Chondrocyte (in vitro differentiated cells): Measurements from ENCODE around the gene AFAP1. TPM values are rescaled to one million over a fixed set of nuclear protein-coding genes. Genes with fewer than 3 reads are reported as not detected.
A peak's percentile ranks its signal among the peaks of the same experiment; 100 is the strongest.

ENCODE experiments used
- DNase-seq: peaks from one replicate; pipeline ENCODE4 v3.0.0; 2021; ENCODE audit warnings: mixed read lengths, low spot score
- H3K27ac Mint-ChIP-seq: one replicate; pipeline ENCODE4 v1.8.0; 2021; ENCODE audit warnings: mild to moderate bottlenecking, moderate library complexity, mixed read lengths; ENCODE audit not compliant: unreplicated experiment
- H3K27me3 Mint-ChIP-seq: 2 replicates; pipeline ENCODE4 v1.8.0; 2021; ENCODE audit warnings: low read depth, mixed read lengths
- H3K36me3 Mint-ChIP-seq: 2 replicates; pipeline ENCODE4 v1.8.0; 2021; ENCODE audit warnings: low read depth, mixed read lengths
- H3K4me1 Mint-ChIP-seq: 2 replicates; pipeline ENCODE4 v1.8.0; 2021; ENCODE audit warnings: low read depth, mild to moderate bottlenecking, mixed read lengths
- H3K4me3 Mint-ChIP-seq: one replicate; pipeline ENCODE4 v1.8.0; 2021; ENCODE audit warnings: mild to moderate bottlenecking, moderate library complexity, mixed read lengths; ENCODE audit not compliant: unreplicated experiment
- H3K9me3 Mint-ChIP-seq: 2 replicates; pipeline ENCODE4 v1.8.0; 2021; ENCODE audit warnings: low read depth, mixed read lengths
- CTCF ChIP-seq: fragments of 200-600 bp; sonication (generic); IDR thresholded peaks from 2 replicates; pipeline ENCODE4 v1.5.0; 2021; ENCODE audit warnings: antibody characterized with exemption, mild to moderate bottlenecking, moderate library complexity
- total RNA-seq: library from RNA; stranded (reverse); gene quantifications from 3 replicates; pipeline ENCODE4 v1.2.1, GENCODE V29; 2021

Gene AFAP1
- total RNA-seq, 1 donor from 2014 or later = 118 TPM

- H3K4me1 Mint-ChIP-seq = peaks cover 8% of the 10 kb centered on the region
- no peaks in the 10 kb centered on the region for H3K27me3 Mint-ChIP-seq
- H3K36me3 Mint-ChIP-seq = peaks cover 18% of the 10 kb centered on the region
- TF ChIP-seq CTCF = no peak
- peak; percentile 84 for DNase-seq
- no peaks in the 10 kb centered on the region for H3K9me3 Mint-ChIP-seq
- H3K4me3 Mint-ChIP-seq = no peak overlapping the region
- no peak overlapping the region for H3K27ac Mint-ChIP-seq
These were observed 180.0 kb downstream of the AFAP1 start for GRCh38 chr4:7759635-7760034.

GRCh38 chr4:7759216-7759615 is 180.4 kb downstream of the AFAP1 start:
- H3K36me3 Mint-ChIP-seq = peaks cover 18% of the 10 kb centered on the region
- no peak for TF ChIP-seq CTCF
- no peak for DNase-seq
- H3K27ac Mint-ChIP-seq = no peak overlapping the region
- H3K4me1 Mint-ChIP-seq = peaks cover 6% of the 10 kb centered on the region
- H3K4me3 Mint-ChIP-seq = no peak overlapping the region
- no peaks in the 10 kb centered on the region for H3K27me3 Mint-ChIP-seq
- no peaks in the 10 kb centered on the region for H3K9me3 Mint-ChIP-seq

GRCh38 chr4:7758476-7758875 is 181.2 kb downstream of the AFAP1 start:
- Mint-ChIP-seq H3K4me1 (no peaks in the 10 kb centered on the region), H3K9me3 (no peaks in the 10 kb centered on the region), H3K27ac (no peak overlapping the region), H3K36me3 (peaks cover 17% of the 10 kb centered on the region), H3K4me3 (no peak overlapping the region), H3K27me3 (no peaks in the 10 kb centered on the region)
- TF ChIP-seq CTCF = no peak
- DNase-seq = peak; percentile 36

- peak; percentile 49 for DNase-seq
- no peak for TF ChIP-seq CTCF
- no peaks in the 10 kb centered on the region for H3K4me1 Mint-ChIP-seq
- no peaks in the 10 kb centered on the region for H3K9me3 Mint-ChIP-seq
- H3K4me3 Mint-ChIP-seq = no peak overlapping the region
- H3K27me3 Mint-ChIP-seq = no peaks in the 10 kb centered on the region
- peak overlapping the region; percentile 57 for H3K27ac Mint-ChIP-seq
- H3K36me3 Mint-ChIP-seq = peaks cover 15% of the 10 kb centered on the region
These were observed 181.9 kb downstream of the AFAP1 start for GRCh38 chr4:7757501-7758471.

GRCh38 chr4:7756561-7757355 is 182.9 kb downstream of the AFAP1 start:
- peaks cover 14% of the 10 kb centered on the region for H3K36me3 Mint-ChIP-seq
- TF ChIP-seq CTCF = no peak
- DNase-seq = peak; percentile 76
- H3K4me3 Mint-ChIP-seq = no peak overlapping the region
- no peaks in the 10 kb centered on the region for H3K4me1 Mint-ChIP-seq
- H3K27ac Mint-ChIP-seq = no peak overlapping the region
- H3K27me3 Mint-ChIP-seq = no peaks in the 10 kb centered on the region
- no peaks in the 10 kb centered on the region for H3K9me3 Mint-ChIP-seq
